HG03175 (cell line): Measurements from ENCODE around the gene AREL1.

Source experiments
- ATAC-seq: cut with Tn5 transposase; IDR thresholded peaks from one replicate; pipeline ENCODE4 v1.9.1; 2021; ENCODE audit warnings: mild to moderate bottlenecking, moderate library complexity; ENCODE audit not compliant: unreplicated experiment

Gene AREL1

DNA sequence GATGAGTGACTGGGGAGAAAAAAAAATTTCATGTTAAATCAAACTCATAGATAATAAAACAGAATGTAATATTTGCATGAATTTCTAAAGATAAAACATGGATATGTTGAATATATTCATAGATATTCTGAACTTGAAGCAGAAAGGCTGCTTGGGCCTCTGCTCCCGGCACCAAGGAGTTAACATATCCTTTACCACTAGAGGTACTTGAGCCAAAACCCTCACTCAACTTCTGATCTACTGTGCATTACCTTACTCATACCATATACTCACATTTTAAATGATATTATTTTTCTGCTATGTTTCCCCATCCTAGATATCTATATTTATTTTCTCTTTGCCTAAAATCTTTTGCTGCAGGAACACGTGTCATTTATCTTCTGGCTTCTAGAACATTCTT is 14.9 kb downstream of the AREL1 start:
- ATAC-seq, result no peak

DNA sequence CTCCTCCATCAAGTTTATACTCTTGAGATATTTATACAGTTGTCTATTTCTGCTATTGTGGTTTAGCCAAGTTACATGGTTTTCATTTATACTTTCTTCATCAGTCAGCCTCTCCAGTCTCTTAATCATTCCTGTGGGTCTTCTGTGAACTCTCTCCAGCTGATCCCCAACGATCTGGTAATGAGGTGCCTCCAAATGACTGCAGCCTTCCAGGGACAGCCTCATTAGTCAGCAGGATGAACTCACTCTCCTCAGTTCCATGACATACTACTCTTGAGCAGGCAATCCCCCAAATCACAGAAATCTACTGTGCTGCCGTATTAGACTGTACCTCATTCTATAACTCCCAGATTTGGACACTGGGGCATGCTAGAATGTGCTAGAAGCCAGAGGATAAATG is 15.3 kb downstream of the AREL1 start:
- ATAC-seq, result no peak

DNA sequence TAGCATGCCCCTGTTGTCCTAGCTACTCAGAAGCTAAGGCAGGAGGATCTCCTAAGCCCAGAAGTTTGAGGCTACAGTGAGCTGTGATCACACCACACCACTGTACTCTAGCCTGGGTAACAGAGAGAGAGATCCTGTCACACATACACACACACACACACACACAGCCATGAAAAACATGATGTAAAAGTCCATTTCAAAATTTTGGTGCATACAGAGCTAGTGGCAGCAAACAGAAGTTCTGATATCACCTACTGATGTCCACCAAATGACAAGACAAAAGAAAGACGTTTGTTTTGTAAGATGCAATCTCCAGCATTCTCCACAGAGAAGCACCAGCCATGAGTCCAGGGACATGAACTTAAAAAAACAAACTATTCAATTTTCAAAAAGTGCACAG is 15.9 kb downstream of the AREL1 start:
- ATAC-seq, result no peak

GRCh38 chr14:74695406-74695805 is 17.5 kb downstream of the AREL1 start:
- no peak for ATAC-seq

- no peak for ATAC-seq
Observed at GRCh38 chr14:74693191-74693590, 19.7 kb downstream of the AREL1 start.

- ATAC-seq, result no peak
Observed at GRCh38 chr14:74691456-74691855, 21.4 kb downstream of the AREL1 start.

- no peak for ATAC-seq
Observed at GRCh38 chr14:74685921-74686678, 26.8 kb downstream of the AREL1 start.

DNA sequence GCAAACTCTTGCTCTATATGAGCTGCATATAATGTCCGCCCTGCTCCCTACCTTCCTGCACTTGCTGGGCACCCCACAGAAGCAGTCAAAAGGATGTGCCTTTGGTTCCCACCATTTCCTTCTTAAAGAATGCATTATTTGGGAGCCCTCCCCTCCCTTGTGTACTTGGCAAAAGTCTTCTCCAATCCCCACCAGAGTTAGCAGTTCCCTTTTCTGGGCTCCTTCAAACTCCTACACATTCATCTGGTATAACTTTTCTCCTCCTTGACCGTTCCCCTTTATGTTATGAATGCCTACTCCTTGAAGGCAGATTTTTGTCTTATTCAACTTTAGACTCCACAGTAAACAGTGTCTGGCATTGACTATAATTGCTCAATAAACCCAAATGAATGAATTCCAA is 27.8 kb downstream of the AREL1 start:
- ATAC-seq, result no peak

GRCh38 chr14:74684434-74684833 is 28.4 kb downstream of the AREL1 start:
- ATAC-seq, result no peak

GRCh38 chr14:74683406-74683805 is 29.5 kb downstream of the AREL1 start:
- no peak for ATAC-seq

DNA sequence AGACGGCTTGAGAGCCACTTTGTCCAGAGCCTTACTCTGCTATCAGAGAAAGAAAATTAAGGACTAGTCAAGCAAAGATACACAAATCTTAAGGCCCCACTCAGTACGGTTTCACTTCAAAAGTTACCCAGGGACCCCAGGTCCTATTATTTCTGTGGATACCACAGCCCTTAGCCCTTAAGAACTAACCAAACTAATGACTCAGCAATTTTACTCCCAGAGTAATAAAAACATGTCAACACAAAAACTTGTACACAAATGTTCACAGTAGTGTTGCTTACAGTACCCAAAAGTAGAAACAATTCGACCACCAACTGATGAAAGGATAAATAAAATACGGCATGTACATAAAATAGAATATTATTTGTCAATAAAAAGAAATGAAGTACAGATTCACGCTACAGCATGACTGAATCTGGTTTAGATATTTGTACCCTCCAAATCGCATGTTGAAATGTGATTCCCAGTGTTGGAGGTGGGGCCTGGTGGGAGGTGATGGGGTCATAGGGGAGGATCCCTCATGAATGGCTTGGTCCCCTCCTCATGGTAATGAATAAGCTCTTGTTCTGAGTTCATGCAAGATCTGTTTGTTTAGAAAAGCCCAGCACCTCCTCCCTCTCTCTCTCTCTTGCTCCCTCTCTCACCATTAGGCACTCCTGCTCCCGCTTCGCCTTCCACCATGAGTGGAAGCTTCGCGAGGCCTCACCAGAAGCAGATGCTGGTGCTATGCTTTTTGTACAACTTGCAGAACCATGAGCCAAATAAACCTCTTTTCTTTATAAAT is 30.5 kb downstream of the AREL1 start:
- no peak for ATAC-seq

- no peak for ATAC-seq
Observed at GRCh38 chr14:74675219-74675618, 37.7 kb downstream of the AREL1 start.

GRCh38 chr14:74673768-74674167 is 39.1 kb downstream of the AREL1 start:
- no peak for ATAC-seq

- ATAC-seq, result no peak
Observed at GRCh38 chr14:74671789-74672188, 41.1 kb downstream of the AREL1 start.

- ATAC-seq, result no peak
Observed at GRCh38 chr14:74670726-74671411, 42.0 kb downstream of the AREL1 start.

- ATAC-seq, result no peak
Observed at GRCh38 chr14:74669846-74670245, 43.0 kb downstream of the AREL1 start.

DNA sequence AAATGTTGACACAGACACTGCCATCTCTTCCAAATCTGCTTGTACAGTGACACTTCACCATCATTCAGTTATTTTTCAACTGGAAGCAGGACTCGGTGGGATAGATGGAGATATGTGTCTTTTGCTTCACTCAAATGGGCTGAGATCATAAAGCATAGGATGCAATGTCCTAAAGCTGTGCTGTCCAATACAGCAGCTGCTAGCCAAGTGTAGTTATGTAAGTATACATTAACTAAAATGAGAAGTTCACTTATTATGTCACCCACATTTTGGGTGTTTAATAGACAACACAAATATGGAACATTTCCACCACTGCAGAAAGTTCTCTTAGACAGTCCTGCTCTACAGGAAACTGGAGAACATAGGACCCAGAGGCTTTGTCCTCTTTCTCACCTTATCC is 43.6 kb downstream of the AREL1 start:
- no peak for ATAC-seq

DNA sequence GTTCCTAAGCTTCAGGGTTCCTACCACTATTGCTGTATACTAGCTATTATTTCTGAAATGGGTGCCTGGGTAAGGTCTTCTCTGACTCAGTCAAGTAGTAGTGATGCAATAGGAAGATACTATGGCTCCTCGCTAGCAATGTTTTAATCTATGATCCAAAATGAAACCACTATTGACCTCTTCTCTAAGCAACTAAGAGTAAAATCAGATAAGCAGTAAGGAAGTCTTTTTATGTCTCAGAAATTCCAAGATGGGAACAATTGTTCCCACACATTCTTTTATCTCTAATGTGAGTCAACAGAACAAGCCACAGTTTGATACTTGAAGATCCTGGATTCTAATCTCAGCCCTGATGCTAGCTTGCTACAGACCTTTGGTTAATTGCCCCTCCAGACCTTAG is 45.1 kb downstream of the AREL1 start:
- no peak for ATAC-seq

DNA sequence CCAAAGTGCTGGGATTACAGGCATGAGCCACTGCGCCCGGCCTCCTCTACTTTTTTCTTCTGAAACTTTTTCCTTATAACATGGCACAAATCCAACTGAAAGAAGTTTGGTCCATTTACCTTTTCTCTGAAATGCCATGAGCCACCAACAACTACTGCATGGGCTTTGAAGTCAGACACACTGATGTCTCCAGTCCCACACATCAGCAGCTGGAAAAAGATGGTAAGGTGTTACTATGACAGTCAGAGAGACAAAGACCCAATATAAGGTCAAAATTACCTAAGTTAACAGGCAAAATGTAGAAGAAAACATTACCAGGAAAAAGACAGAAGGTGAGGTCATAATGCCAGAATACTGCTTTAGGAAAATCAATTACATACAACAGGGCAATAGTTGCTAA is 48.2 kb downstream of the AREL1 start:
- ATAC-seq, result no peak

- no peak for ATAC-seq
Observed at GRCh38 chr14:74663884-74664283, 49.0 kb downstream of the AREL1 start.

DNA sequence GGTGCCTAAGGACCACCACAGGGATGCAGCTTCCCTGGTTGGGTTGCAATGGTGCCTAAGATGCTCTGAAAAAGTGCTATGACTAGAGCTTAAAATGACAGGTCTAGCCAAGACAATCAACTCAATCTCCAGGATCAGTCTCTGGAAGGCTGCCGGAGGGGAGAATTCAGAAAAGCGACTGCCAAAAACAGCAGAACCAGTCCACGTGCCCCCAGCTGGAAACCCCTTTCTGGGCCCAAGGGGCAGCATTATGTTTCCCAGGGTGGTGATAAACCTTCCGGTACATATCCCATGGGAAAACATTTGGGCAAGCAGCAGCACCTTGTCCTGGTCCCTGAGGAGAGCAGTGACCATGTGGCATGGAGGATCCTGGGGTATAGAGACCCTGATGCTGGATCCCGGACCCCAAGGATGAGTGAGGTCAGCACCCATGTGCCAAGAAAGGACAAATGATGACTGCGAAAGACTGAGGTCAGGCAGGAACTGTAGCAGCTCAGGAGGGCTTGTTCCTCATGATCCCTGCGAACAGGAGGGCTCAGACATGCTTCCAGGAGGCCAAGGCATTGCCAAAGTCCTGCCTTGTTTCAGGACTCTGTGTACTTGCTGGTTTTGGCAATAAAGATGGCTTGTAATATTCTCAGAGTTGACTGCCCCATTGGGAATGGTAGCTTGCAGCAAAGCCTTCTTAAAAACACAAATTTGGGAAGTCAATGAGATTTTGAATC is 51.0 kb downstream of the AREL1 start:
- no peak for ATAC-seq
